GM23248 (cell line): ENCODE data around the gene ADAMTS17. TPM values are rescaled to one million over a fixed set of nuclear protein-coding genes. Genes with fewer than 3 reads are reported as not detected.

Experiments
- DNase-seq: peaks from one replicate; pipeline ENCODE4 v3.0.0-alpha.2; 2015
- H2AFZ ChIP-seq: fragments of 200-600 bp; sonication (generic); 2 replicates; pipeline ENCODE4 v1.6.1; 2016; ENCODE audit warnings: antibody characterized with exemption
- H3F3A ChIP-seq: fragments of 200-600 bp; sonication (generic); 2 replicates; pipeline ENCODE4 v1.6.1; 2016; ENCODE audit warnings: mild to moderate bottlenecking, antibody characterized with exemption, mixed run types; ENCODE audit not compliant: insufficient read depth
- H3K27ac ChIP-seq: fragments of 200-600 bp; sonication (generic); 2 replicates; pipeline ENCODE4 v1.5.1; 2016; ENCODE audit warnings: mild to moderate bottlenecking
- H3K27me3 ChIP-seq: fragments of 200-600 bp; sonication (generic); replicated peaks from 2 replicates; pipeline ENCODE4 v1.6.1; 2016; ENCODE audit warnings: mild to moderate bottlenecking; ENCODE audit not compliant: insufficient read depth
- H3K36me3 ChIP-seq: fragments of 200-600 bp; sonication (generic); 2 replicates; pipeline ENCODE4 v1.6.1; 2016; ENCODE audit warnings: low read depth, mild to moderate bottlenecking
- H3K4me1 ChIP-seq: fragments of 200-600 bp; sonication (generic); 2 replicates; pipeline ENCODE4 v1.6.1; 2016; ENCODE audit warnings: mild to moderate bottlenecking; ENCODE audit not compliant: insufficient read depth
- H3K4me2 ChIP-seq: fragments of 200-600 bp; sonication (generic); one replicate; pipeline ENCODE4 v1.6.1; 2016; ENCODE audit warnings: mild to moderate bottlenecking; ENCODE audit not compliant: unreplicated experiment
- H3K4me3 ChIP-seq: fragments of 200-600 bp; sonication (generic); 2 replicates; pipeline ENCODE4 v1.5.1; 2016; ENCODE audit warnings: mild to moderate bottlenecking
- H3K79me2 ChIP-seq: fragments of 200-600 bp; sonication (generic); 2 replicates; pipeline ENCODE4 v1.6.1; 2016; ENCODE audit warnings: mild to moderate bottlenecking; ENCODE audit not compliant: insufficient read depth
- H3K9ac ChIP-seq: fragments of 200-600 bp; sonication (generic); 2 replicates; pipeline ENCODE4 v1.6.1; 2016; ENCODE audit warnings: mild to moderate bottlenecking
- H3K9me2 ChIP-seq: fragments of 200-600 bp; sonication (generic); 2 replicates; pipeline ENCODE4 v1.6.1; 2016; ENCODE audit warnings: mixed run types, mild to moderate bottlenecking, moderate library complexity; ENCODE audit not compliant: insufficient read depth
- H3K9me3 ChIP-seq: fragments of 200-600 bp; sonication (generic); one replicate; pipeline ENCODE4 v1.6.1; 2017; ENCODE audit warnings: low read depth
- H4K20me1 ChIP-seq: fragments of 200-600 bp; sonication (generic); 2 replicates; pipeline ENCODE4 v1.6.0; 2016; ENCODE audit not compliant: insufficient read depth
- EZH2 ChIP-seq: fragments of 200-600 bp; sonication (generic); IDR thresholded peaks from 2 replicates; pipeline ENCODE4 v1.6.1; 2018; ENCODE audit warnings: antibody characterized with exemption, mild to moderate bottlenecking; ENCODE audit not compliant: insufficient read depth, poor library complexity, severe bottlenecking
- EZH2phosphoT487 ChIP-seq: fragments of 200-600 bp; sonication (generic); IDR thresholded peaks from 2 replicates; pipeline ENCODE4 v1.6.1; 2018; ENCODE audit warnings: antibody characterized with exemption, moderate library complexity, mild to moderate bottlenecking, low read depth; ENCODE audit not compliant: insufficient read depth
- WGBS, 2 experiments: methylation state at CpG; one replicate each; pipeline ENCODE4 v1.1.6; 2015 to 2017; ENCODE audit warnings: low lambda C conversion rate in 2 of 2, low coverage in 1 of 2; ENCODE audit errors: missing lambda C conversion rate in 2 of 2; 5-methylcytosine and 5-hydroxymethylcytosine counted together
- in situ Hi-C: fragments of 300-500 bp; cut with MboI; formaldehyde crosslinking; loops from 2 replicates; pipeline ENCODE4 v1.15.0; 2020
- polyA plus RNA-seq: library from polyadenylated mRNA; unstranded; fragments of >200 nt; fragmentation: Nextera tagmentation; extraction: Ambion mirVana; gene quantifications from 2 replicates; pipeline ENCODE4 v1.2.1, GENCODE V29; 2016
- total RNA-seq: library from RNA; depleted of rRNA; stranded (reverse); fragments of >200 nt; shearing (Covaris generic); gene quantifications from 2 replicates; pipeline ENCODE4 v1.2.3, GENCODE V29; 2014

The ADAMTS17 gene
- total and polyA plus RNA-seq, 2 experiments from 2014 or later: not detected

DNA sequence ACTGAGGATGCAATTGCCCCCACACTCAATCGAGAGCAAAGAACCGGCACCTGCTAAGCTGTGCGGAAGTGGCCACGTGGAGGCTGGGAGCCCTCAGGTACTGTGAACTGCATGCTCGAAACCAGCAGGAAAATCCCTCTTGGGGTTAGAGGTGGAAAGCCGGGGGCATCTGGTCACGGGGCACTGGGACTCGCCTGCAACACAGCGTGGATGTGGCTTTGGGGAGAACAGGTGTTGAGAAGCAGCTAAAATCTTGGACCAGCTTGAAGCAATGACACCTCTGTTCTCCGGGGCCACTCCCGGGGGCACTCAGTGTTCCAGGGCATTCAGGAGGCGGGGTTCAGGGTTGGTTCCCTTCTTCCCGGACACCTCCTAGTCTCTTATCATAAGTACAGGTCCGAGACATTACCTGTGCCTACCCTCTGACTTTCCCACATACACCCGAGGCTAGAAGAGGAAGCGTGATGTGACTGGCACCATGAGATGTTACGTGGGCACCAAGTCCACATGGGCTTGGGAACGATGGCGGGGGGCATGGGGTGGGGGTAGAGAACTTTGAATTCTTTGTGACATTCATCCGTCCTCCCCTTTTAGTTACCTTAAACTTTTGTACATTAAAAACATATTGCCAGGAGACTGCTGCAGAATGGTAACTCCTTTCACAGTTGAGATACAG, 172.0 kb downstream of the ADAMTS17 start:
- DNase-seq: no peak
- H2AFZ ChIP-seq: no peak overlapping the region
- in situ Hi-C loops: no loop called here
- TF ChIP-seq EZH2 (no peak), EZH2phosphoT487 (no peak)
- H3K4me3 ChIP-seq: no peak overlapping the region
- H3K4me2 ChIP-seq: no peak overlapping the region
- no peaks in the 10 kb centered on the region for H4K20me1 ChIP-seq
- H3F3A ChIP-seq: no peaks in the 10 kb centered on the region
- H3K4me1 ChIP-seq: no peaks in the 10 kb centered on the region
- WGBS, 2 experiments: 43 to 45% methylated on average over 20 of the region's 20 CpGs
- no peak overlapping the region for H3K9ac ChIP-seq
- no peaks in the 10 kb centered on the region for H3K9me3 ChIP-seq
- H3K9me2 ChIP-seq: no peaks in the 10 kb centered on the region
- H3K79me2 ChIP-seq: no peaks in the 10 kb centered on the region
- no peaks in the 10 kb centered on the region for H3K36me3 ChIP-seq
- no peak overlapping the region for H3K27ac ChIP-seq
- H3K27me3 ChIP-seq: no peaks in the 10 kb centered on the region

DNA sequence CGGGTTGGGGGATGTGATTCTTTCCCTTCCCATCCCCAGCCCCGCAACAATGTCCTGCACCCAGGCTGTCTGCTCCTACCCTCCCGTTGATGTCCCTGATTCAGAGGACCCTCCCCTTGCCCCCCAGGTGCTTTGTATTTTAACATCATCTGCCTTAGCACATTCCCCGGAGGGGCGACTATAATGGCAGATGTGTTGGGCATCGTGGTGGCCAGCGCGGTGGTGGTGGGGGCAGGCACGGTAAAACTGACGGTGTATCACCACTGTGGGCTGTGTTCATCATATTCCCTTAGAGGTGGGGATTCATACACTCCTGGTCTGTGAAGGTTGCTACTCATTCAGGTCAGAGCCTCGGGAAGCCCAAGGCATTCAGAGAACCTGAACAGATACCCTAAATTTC, 173.0 kb downstream of the ADAMTS17 start:
- 52 to 53% methylated on average over 11 of the region's 11 CpGs for WGBS, 2 experiments

DNA sequence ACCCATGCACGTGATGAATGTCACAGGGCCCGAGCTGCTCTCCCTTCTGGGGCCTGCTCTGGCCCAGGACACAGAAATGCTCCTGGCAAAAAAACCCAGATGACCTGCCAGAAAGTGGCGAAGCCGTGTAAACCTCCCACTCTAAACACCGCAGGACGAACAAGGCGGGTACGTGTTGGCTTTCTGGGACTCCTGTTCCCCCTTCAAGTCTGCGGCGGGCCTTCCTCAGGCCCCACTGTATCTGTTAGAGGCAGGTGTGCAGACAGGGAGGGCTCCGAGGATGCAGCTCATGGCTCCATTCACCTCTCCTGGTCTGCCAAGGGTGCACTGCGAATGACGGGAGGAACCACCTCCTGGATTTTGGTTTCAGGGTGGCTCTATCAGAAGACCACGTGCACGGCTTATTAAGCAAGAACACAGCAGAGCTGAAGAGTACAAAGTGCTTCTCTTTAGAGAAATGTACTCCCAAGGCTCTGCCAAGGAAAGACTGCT, 173.8 kb downstream of the ADAMTS17 start:
- 53 to 57% methylated on average over 15 of the region's 15 CpGs for WGBS, 2 experiments
- Histone ChIP-seq H4K20me1 (no peaks in the 10 kb centered on the region), H3K36me3 (no peaks in the 10 kb centered on the region), H3K9me3 (no peaks in the 10 kb centered on the region), H3K27me3 (no peaks in the 10 kb centered on the region), H3K4me3 (no peak overlapping the region), H2AFZ (no peak overlapping the region), H3K27ac (no peak overlapping the region), H3K79me2 (no peaks in the 10 kb centered on the region), H3K4me2 (no peak overlapping the region), H3K9me2 (no peaks in the 10 kb centered on the region), H3K4me1 (no peaks in the 10 kb centered on the region), H3K9ac (no peak overlapping the region), H3F3A (no peaks in the 10 kb centered on the region)
- TF ChIP-seq EZH2phosphoT487 (no peak), EZH2 (no peak)
- no peak for DNase-seq
- in situ Hi-C loops: no loop called here

More for the DNA sequence above, 173.0 kb downstream of the ADAMTS17 start:
- TF ChIP-seq EZH2 (no peak), EZH2phosphoT487 (no peak)
- in situ Hi-C loops: no loop called here
- no peaks in the 10 kb centered on the region for H3F3A ChIP-seq
- H3K27ac ChIP-seq: no peak overlapping the region
- H3K79me2 ChIP-seq: no peaks in the 10 kb centered on the region
- DNase-seq: no peak
- H3K4me3 ChIP-seq: no peak overlapping the region
- H3K4me2 ChIP-seq: no peak overlapping the region
- no peaks in the 10 kb centered on the region for H3K4me1 ChIP-seq
- no peak overlapping the region for H2AFZ ChIP-seq
- no peaks in the 10 kb centered on the region for H3K9me3 ChIP-seq
- H3K9ac ChIP-seq: no peak overlapping the region
- no peaks in the 10 kb centered on the region for H3K27me3 ChIP-seq
- no peaks in the 10 kb centered on the region for H3K36me3 ChIP-seq
- no peaks in the 10 kb centered on the region for H3K9me2 ChIP-seq
- no peaks in the 10 kb centered on the region for H4K20me1 ChIP-seq

- Histone ChIP-seq H3K27me3 (no peaks in the 10 kb centered on the region), H3K4me2 (no peak overlapping the region), H3K79me2 (no peaks in the 10 kb centered on the region), H3K27ac (no peak overlapping the region), H3K9me2 (no peaks in the 10 kb centered on the region), H3K9me3 (no peaks in the 10 kb centered on the region), H3K36me3 (no peaks in the 10 kb centered on the region), H4K20me1 (no peaks in the 10 kb centered on the region), H3K4me1 (no peaks in the 10 kb centered on the region), H3K9ac (no peak overlapping the region), H3F3A (no peaks in the 10 kb centered on the region), H3K4me3 (no peak overlapping the region), H2AFZ (no peak overlapping the region)
- TF ChIP-seq EZH2 (no peak), EZH2phosphoT487 (no peak)
- in situ Hi-C loops: no loop called here
- WGBS, 2 experiments: 22 to 33% methylated on average over 1 of the region's 1 CpG
- DNase-seq: no peak
Measured at GRCh38 chr15:100166313-100166712, 175.5 kb downstream of the ADAMTS17 start.

GRCh38 chr15:100163961-100164360, 177.8 kb downstream of the ADAMTS17 start:
- Histone ChIP-seq H3K4me2 (no peak overlapping the region), H3K9me3 (no peaks in the 10 kb centered on the region), H3K79me2 (no peaks in the 10 kb centered on the region), H2AFZ (no peak overlapping the region), H3K27ac (no peak overlapping the region), H3K27me3 (no peaks in the 10 kb centered on the region), H3F3A (no peaks in the 10 kb centered on the region), H4K20me1 (no peaks in the 10 kb centered on the region), H3K4me3 (no peak overlapping the region), H3K9ac (no peak overlapping the region), H3K36me3 (no peaks in the 10 kb centered on the region), H3K9me2 (no peaks in the 10 kb centered on the region), H3K4me1 (no peaks in the 10 kb centered on the region)
- WGBS, 2 experiments: 35 to 43% methylated on average over 3 of the region's 3 CpGs
- TF ChIP-seq EZH2: no peak
- no peak for TF ChIP-seq EZH2phosphoT487
- no peak for DNase-seq
- in situ Hi-C loops: no loop called here
